GM23338 (cell line): ENCODE results near the gene ALDH1B1. TPM values are rescaled to one million over a fixed set of nuclear protein-coding genes. Genes with fewer than 3 reads are reported as not detected.

Experiments
- ATAC-seq: fragments of 200-7000 bp; cut with Tn5 transposase; 3 replicates; pipeline ENCODE4 v1.9.1; 2020
- DNase-seq: peaks from one replicate; pipeline ENCODE4 v3.0.0-alpha.2; 2015; ENCODE audit warnings: low spot score
- H2AFZ ChIP-seq: fragments of 200-600 bp; sonication (generic); 2 replicates; pipeline ENCODE4 v1.8.0; 2016; ENCODE audit warnings: antibody characterized with exemption, mild to moderate bottlenecking, moderate library complexity
- H3F3A ChIP-seq: fragments of 200-600 bp; sonication (generic); replicated peaks from 2 replicates; pipeline ENCODE4 v1.8.0; 2017; ENCODE audit warnings: antibody characterized with exemption, mixed run types, low read depth
- H3K27ac ChIP-seq: fragments of 200-600 bp; sonication (generic); 2 replicates; pipeline ENCODE4 v1.6.1; 2016; ENCODE audit warnings: low read depth
- H3K27me3 ChIP-seq: fragments of 200-600 bp; sonication (generic); 2 replicates; pipeline ENCODE4 v1.8.0; 2016; ENCODE audit warnings: mild to moderate bottlenecking, mixed run types, moderate library complexity; ENCODE audit not compliant: insufficient read depth
- H3K36me3 ChIP-seq: fragments of 200-600 bp; sonication (generic); 2 replicates; pipeline ENCODE4 v1.8.0; 2016; ENCODE audit warnings: mild to moderate bottlenecking; ENCODE audit not compliant: insufficient read depth
- H3K4me1 ChIP-seq: fragments of 200-600 bp; sonication (generic); 2 replicates; pipeline ENCODE4 v1.8.0; 2016; ENCODE audit warnings: mild to moderate bottlenecking, moderate library complexity; ENCODE audit not compliant: insufficient read depth
- H3K4me2 ChIP-seq: fragments of 200-600 bp; sonication (generic); 2 replicates; pipeline ENCODE4 v1.7.1; 2017; ENCODE audit warnings: mixed run types
- H3K4me3 ChIP-seq: fragments of 200-600 bp; sonication (generic); 2 replicates; pipeline ENCODE4 v1.6.1; 2016; ENCODE audit warnings: mixed run types
- H3K79me2 ChIP-seq: fragments of 200-600 bp; sonication (generic); replicated peaks from 2 replicates; pipeline ENCODE4 v1.8.0; 2017; ENCODE audit warnings: mild to moderate bottlenecking; ENCODE audit not compliant: insufficient read depth
- H3K9me2 ChIP-seq: fragments of 200-600 bp; sonication (generic); 2 replicates; pipeline ENCODE4 v1.8.0; 2017; ENCODE audit not compliant: insufficient read depth
- H4K20me1 ChIP-seq: fragments of 200-600 bp; sonication (generic); replicated peaks from 2 replicates; pipeline ENCODE4 v1.8.0; 2017; ENCODE audit warnings: mild to moderate bottlenecking; ENCODE audit not compliant: insufficient read depth
- H3K27ac Mint-ChIP-seq: 2 replicates; pipeline ENCODE4 v1.8.0; 2020; ENCODE audit warnings: inconsistent platforms, mild to moderate bottlenecking, moderate library complexity, mixed read lengths
- H3K27me3 Mint-ChIP-seq: 3 replicates; pipeline ENCODE4 v1.8.0; 2022; ENCODE audit warnings: low read depth, mild to moderate bottlenecking, moderate library complexity, mixed read lengths, inconsistent platforms; ENCODE audit not compliant: insufficient read depth, poor library complexity
- H3K36me3 Mint-ChIP-seq: 3 replicates; pipeline ENCODE4 v1.8.0; 2021; ENCODE audit warnings: low read depth, mild to moderate bottlenecking, inconsistent platforms, moderate library complexity, mixed read lengths
- H3K4me1 Mint-ChIP-seq: 3 replicates; pipeline ENCODE4 v1.8.0; 2020; ENCODE audit warnings: mild to moderate bottlenecking, inconsistent platforms, mixed read lengths
- H3K4me3 Mint-ChIP-seq: 3 replicates; pipeline ENCODE4 v1.8.0; 2021; ENCODE audit warnings: moderate library complexity, mild to moderate bottlenecking, inconsistent platforms, mixed read lengths
- H3K9me3 Mint-ChIP-seq: 3 replicates; pipeline ENCODE4 v1.8.0; 2020; ENCODE audit warnings: moderate library complexity, mild to moderate bottlenecking, inconsistent platforms, mixed read lengths
- CREB1 ChIP-seq: fragments of 250-450 bp; sonication (Bioruptor Pico); IDR thresholded peaks from 2 replicates; pipeline ENCODE4 v1.5.0; 2020; ENCODE audit warnings: low read depth, mild to moderate bottlenecking, moderate library complexity
- CTCF ChIP-seq, 2 experiments: fragments of 200-600 bp in 1 of 2; sonication (generic) in 1 of 2; conservative IDR thresholded peaks; 2 replicates each; pipeline versions ENCODE4 v1.5.1 to v1.6.1; 2016 to 2017; ENCODE audit warnings: antibody characterized with exemption in 2 of 2, low read depth in 2 of 2, mild to moderate bottlenecking in 2 of 2, moderate library complexity in 1 of 2
- ETS1 ChIP-seq: IDR thresholded peaks from 2 replicates; pipeline ENCODE4 v1.6.1; 2016; ENCODE audit warnings: antibody characterized with exemption
- EZH2 ChIP-seq: fragments of 200-600 bp; sonication (generic); IDR thresholded peaks from one replicate; pipeline ENCODE4 v1.8.0; 2017; ENCODE audit warnings: antibody characterized with exemption, mild to moderate bottlenecking, low read depth; ENCODE audit not compliant: unreplicated experiment
- EZH2phosphoT487 ChIP-seq: fragments of 200-600 bp; sonication (generic); IDR thresholded peaks from one replicate; pipeline ENCODE4 v1.8.1; 2018; ENCODE audit warnings: antibody characterized with exemption; ENCODE audit not compliant: unreplicated experiment
- JUNB ChIP-seq: IDR thresholded peaks from one replicate; pipeline ENCODE4 v1.6.1; 2016; ENCODE audit warnings: antibody characterized with exemption; ENCODE audit not compliant: unreplicated experiment
- NANOG ChIP-seq: IDR thresholded peaks from 2 replicates; pipeline ENCODE4 v1.6.1; 2016; ENCODE audit warnings: antibody characterized with exemption, borderline replicate concordance
- POLR2AphosphoS5 ChIP-seq: IDR thresholded peaks from 2 replicates; pipeline ENCODE4 v1.6.1; 2016; ENCODE audit warnings: antibody characterized with exemption, low read depth
- REST ChIP-seq: IDR thresholded peaks from one replicate; pipeline ENCODE4 v1.6.1; 2018; ENCODE audit warnings: antibody characterized with exemption; ENCODE audit not compliant: unreplicated experiment
- ZNF114 ChIP-seq: fragments of 250-450 bp; sonication (Bioruptor Pico); IDR thresholded peaks from 2 replicates; pipeline ENCODE4 v1.5.0; 2020; ENCODE audit warnings: mild to moderate bottlenecking, moderate library complexity
- ZNF331 ChIP-seq: fragments of 250-450 bp; sonication (Bioruptor Pico); IDR thresholded peaks from 2 replicates; pipeline ENCODE4 v1.5.0; 2020; ENCODE audit warnings: low read depth, mild to moderate bottlenecking, moderate library complexity
- polyA plus RNA-seq: library from polyadenylated mRNA; unstranded; fragments of >200 nt; fragmentation: Nextera tagmentation; extraction: Ambion mirVana; gene quantifications from 2 replicates; pipeline ENCODE4 v1.2.1, GENCODE V29; 2016
- total RNA-seq: library from RNA; depleted of rRNA; stranded (reverse); fragments of >200 nt; shearing (Covaris generic); gene quantifications from 2 replicates; pipeline ENCODE4 v1.2.3, GENCODE V29; 2014

ALDH1B1 gene
- total and polyA plus RNA-seq, 2 experiments from 2014 or later = 37.5 to 74.8 TPM

GRCh38 chr9:38404314-38404713 is 11.8 kb downstream of the ALDH1B1 start (continued):
- no peak for TF ChIP-seq REST
- no peak for TF ChIP-seq JUNB
- no peak for TF ChIP-seq ZNF114 (CRISPR knock-in tag)
- no peak for TF ChIP-seq ETS1
- no peak for TF ChIP-seq EZH2
- TF ChIP-seq POLR2AphosphoS5 = no peak

- Mint-ChIP-seq H3K27ac (no peak overlapping the region), H3K4me1 (peaks cover 9% of the 10 kb centered on the region), H3K27me3 (peaks cover 7% of the 10 kb centered on the region), H3K4me3 (no peak overlapping the region), H3K9me3 (no peaks in the 10 kb centered on the region), H3K36me3 (peaks cover 2% of the 10 kb centered on the region; the same call in 1 of the 3 replicates)
- Histone ChIP-seq H3K4me3 (no peak overlapping the region), H3K4me2 (no peak overlapping the region), H3K27ac (no peak overlapping the region), H3K36me3 (no peaks in the 10 kb centered on the region), H3F3A (no peaks in the 10 kb centered on the region), H2AFZ (no peak overlapping the region), H3K4me1 (no peaks in the 10 kb centered on the region), H3K79me2 (no peaks in the 10 kb centered on the region), H3K27me3 (no peaks in the 10 kb centered on the region), H3K9me2 (no peaks in the 10 kb centered on the region), H4K20me1 (no peaks in the 10 kb centered on the region)
- DNase-seq (no peak), ATAC-seq (no peak)
- no peak for TF ChIP-seq ETS1
- TF ChIP-seq REST = no peak
- no peak for TF ChIP-seq CREB1 (CRISPR knock-in tag)
- no peak for TF ChIP-seq ZNF114 (CRISPR knock-in tag)
- TF ChIP-seq CTCF (conservative IDR thresholded peaks at IDR 0.05; ENCODE audit: low read depth in 2 of 2) = no peak
- no peak for TF ChIP-seq ZNF331 (CRISPR knock-in tag)
- no peak for TF ChIP-seq POLR2AphosphoS5
- no peak for TF ChIP-seq EZH2
- no peak for TF ChIP-seq EZH2phosphoT487
- no peak for TF ChIP-seq NANOG
Observed at GRCh38 chr9:38405785-38406184, 13.3 kb downstream of the ALDH1B1 start.
